ENCODE data around the gene AMIGO1. TPM values are rescaled to one million over a fixed set of nuclear protein-coding genes. Genes with fewer than 3 reads are reported as not detected.

AMIGO1 gene
- total and polyA plus RNA-seq, 2 of the 8 experiments (the other 6 are each of a cell fraction or from before 2014, with no cell fraction given), result 1.5 to 2.7 TPM

DNA sequence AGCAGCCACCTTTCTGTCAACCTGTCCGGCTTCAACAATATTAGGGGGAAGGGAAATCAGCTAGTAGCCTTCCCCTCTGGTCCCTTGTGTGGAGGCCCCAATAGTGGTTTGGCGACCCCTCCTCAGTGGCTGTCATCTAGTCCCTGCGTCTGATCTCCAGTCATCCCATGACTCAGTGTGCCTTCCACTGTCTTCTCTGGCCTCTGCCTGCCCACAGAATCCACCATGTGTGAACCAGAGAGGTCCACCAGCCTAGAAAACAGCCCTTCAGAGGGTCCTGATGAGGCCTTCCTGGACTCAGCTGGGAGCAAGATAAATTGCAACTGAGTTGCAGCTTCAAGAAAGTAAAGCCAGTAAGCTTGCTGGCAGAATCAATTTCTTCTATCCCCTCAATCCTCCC, 29.6 kb downstream of the AMIGO1 start:
- no peak overlapping the region for H2BK20ac ChIP-seq (ENCODE audit: low read length)
- peaks cover 0 to 5% (median under 1%) of the 10 kb centered on the region in 4 experiments; a peak in 3 of 7 replicates for H3K27me3 ChIP-seq (replicated peaks in 1 of 4; ENCODE audit: control insufficient read depth in 3 of 4, extremely low read depth in 1 of 4, insufficient read depth in 3 of 4, low read length in 3 of 4)
- no peak overlapping the region for H3K56ac ChIP-seq (replicated peaks; ENCODE audit: insufficient read length, low read depth, low read length)
- H4K5ac ChIP-seq (ENCODE audit: insufficient read length, low read depth, low read length), result no peak overlapping the region
- H3K79me2 ChIP-seq (ENCODE audit: control insufficient read depth in 1 of 2, insufficient read depth in 2 of 2, low read length in 2 of 2), result no peaks in the 10 kb centered on the region
- H2AFZ ChIP-seq (ENCODE audit: low read length), result no peak overlapping the region
- H3K4me3 ChIP-seq (ENCODE audit: extremely low read depth in 1 of 4, insufficient read depth in 2 of 4, low read depth in 3 of 4, low read length in 4 of 4), result no peak overlapping the region
- ChIA-PET POLR2A (ENCODE audit: partially characterized antibody) (interaction anchor here (0.9 to 1.2 kb wide), 4 partner anchors 10 to 158 kb away, joined by 3 to 4 read pairs (median 3); partner anchors contain the start of gene PSMA5), CTCF (ENCODE audit: partially characterized antibody) (interaction anchor here (0.6 to 43.7 kb wide), 7 partner anchors 11 to 313 kb away, joined by 3 to 1755 read pairs (median 9); partner anchors contain the start of genes CYB561D1 and GPR61)
- H3K79me1 ChIP-seq (ENCODE audit: low read depth, low read length), result no peaks in the 10 kb centered on the region
- no peaks in the 10 kb centered on the region for H3K36me3 ChIP-seq (ENCODE audit: control insufficient read depth in 2 of 4, insufficient read depth in 4 of 4, low read length in 3 of 4)
- no peak overlapping the region for H4K8ac ChIP-seq (ENCODE audit: extremely low read depth, insufficient read depth, low read length)
- no peak overlapping the region for H3K4ac ChIP-seq (replicated peaks; ENCODE audit: insufficient read length, low read depth, low read length)
- H2BK12ac ChIP-seq (ENCODE audit: low read depth, low read length), result no peak overlapping the region
- FAIRE-seq (no peak), DNase-seq (ENCODE audit: low read depth in 1 of 2, low spot score in 2 of 2) (no peak)
- H3K23me2 ChIP-seq (ENCODE audit: low read depth, low read length), result peaks cover 14% of the 10 kb centered on the region
- H3K27ac ChIP-seq (ENCODE audit: low read depth, low read length), result no peak overlapping the region
- no peak overlapping the region for H2BK15ac ChIP-seq (ENCODE audit: low read length)
- H3K4me2 ChIP-seq (ENCODE audit: insufficient read depth in 1 of 2, low read depth in 2 of 2, low read length in 2 of 2), result no peak overlapping the region
- no peak overlapping the region for H2AK5ac ChIP-seq (ENCODE audit: low read depth, low read length)
- peaks cover 0 to 2% of the 10 kb centered on the region in 2 experiments for H4K20me1 ChIP-seq (replicated peaks in 1 of 2; ENCODE audit: control insufficient read depth in 1 of 2, insufficient read depth in 2 of 2, low read length in 2 of 2)
- H3K14ac ChIP-seq (ENCODE audit: insufficient read length), result no peak overlapping the region
- H3K9ac ChIP-seq (replicated peaks in 1 of 4; ENCODE audit: extremely low read depth in 1 of 4, low read depth in 3 of 4, low read length in 3 of 4), result no peak overlapping the region
- peaks cover 0 to 7% (median 1%) of the 10 kb centered on the region in 4 experiments; a peak in 3 of 7 replicates for H3K4me1 ChIP-seq (replicated peaks in 1 of 4; ENCODE audit: control insufficient read depth in 3 of 4, insufficient read depth in 4 of 4, low read length in 3 of 4)
- no peak overlapping the region for H3K18ac ChIP-seq (ENCODE audit: extremely low read depth, low read length)
- H2BK5ac ChIP-seq (ENCODE audit: low read depth, low read length), result no peak overlapping the region
- WGBS, 2 experiments (ENCODE audit: extremely low coverage in 1 of 2, insufficient coverage in 1 of 2, insufficient read length in 1 of 2, insufficient replicate concordance in 2 of 2, low coverage in 1 of 2, low lambda C conversion rate in 2 of 2, missing lambda C conversion rate in 1 of 2), result 87% methylated on average over 3 of the region's 3 CpGs; no CpG with 5 or more reads in 1 of the 2 experiments
- H3K23ac ChIP-seq (ENCODE audit: insufficient read length), result no peak overlapping the region
- no peak overlapping the region for H4K91ac ChIP-seq (replicated peaks; ENCODE audit: insufficient read length, low read length)
- no peak overlapping the region for H2BK120ac ChIP-seq (replicated peaks; ENCODE audit: low read depth, low read length)
- H3K9me3 ChIP-seq (ENCODE audit: insufficient read depth in 2 of 2, low read depth in 1 of 2, low read length in 1 of 2), result no peaks in the 10 kb centered on the region
- TF ChIP-seq SIX5 (IDR thresholded peaks at IDR 0.05; ENCODE audit: low read depth, low read length) (no peak), RBBP5 (IDR thresholded peaks at IDR 0.05; ENCODE audit: borderline replicate concordance, low read depth, low read length) (no peak), BACH1 (IDR thresholded peaks at IDR 0.05; ENCODE audit: low read length) (no peak), SRF (IDR thresholded peaks at IDR 0.05; ENCODE audit: low read depth, low read length) (no peak), MAX (IDR thresholded peaks at IDR 0.05) (no peak), ZNF274 (IDR thresholded peaks at IDR 0.05; ENCODE audit: borderline replicate concordance, extremely low read depth, low read length) (no peak), KDM4A (IDR thresholded peaks at IDR 0.05; ENCODE audit: low read depth, low read length, severe bottlenecking) (no peak), PHF8 (conservative IDR thresholded peaks at IDR 0.05; ENCODE audit: low read depth, low read length) (no peak), POU5F1 (IDR thresholded peaks at IDR 0.05; ENCODE audit: low read depth, low read length) (no peak), RFX5 (IDR thresholded peaks at IDR 0.05; ENCODE audit: borderline replicate concordance, low read depth, low read length) (no peak), GTF2F1 (IDR thresholded peaks at IDR 0.05; ENCODE audit: borderline replicate concordance, low read depth, low read length) (no peak)
- TF ChIP-seq, protein P1, sequence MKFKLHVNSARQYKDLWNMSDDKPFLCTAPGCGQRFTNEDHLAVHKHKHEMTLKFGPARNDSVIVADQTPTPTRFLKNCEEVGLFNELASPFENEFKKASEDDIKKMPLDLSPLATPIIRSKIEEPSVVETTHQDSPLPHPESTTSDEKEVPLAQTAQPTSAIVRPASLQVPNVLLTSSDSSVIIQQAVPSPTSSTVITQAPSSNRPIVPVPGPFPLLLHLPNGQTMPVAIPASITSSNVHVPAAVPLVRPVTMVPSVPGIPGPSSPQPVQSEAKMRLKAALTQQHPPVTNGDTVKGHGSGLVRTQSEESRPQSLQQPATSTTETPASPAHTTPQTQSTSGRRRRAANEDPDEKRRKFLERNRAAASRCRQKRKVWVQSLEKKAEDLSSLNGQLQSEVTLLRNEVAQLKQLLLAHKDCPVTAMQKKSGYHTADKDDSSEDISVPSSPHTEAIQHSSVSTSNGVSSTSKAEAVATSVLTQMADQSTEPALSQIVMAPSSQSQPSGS (IDR thresholded peaks at IDR 0.05; ENCODE audit: low read length), result no peak
